GM21786 (cell line): ENCODE measurements around the gene RAVER1.
"Not testable (repeated sequence)": the region's sequence is repeated elsewhere in the genome, so short reads cannot be mapped to it uniquely, and the experiment has no call there.

ENCODE experiments used
- ATAC-seq: cut with Tn5 transposase; IDR thresholded peaks from one replicate; pipeline ENCODE4 v1.9.1; 2021; ENCODE audit not compliant: unreplicated experiment

The RAVER1 gene, protein sequence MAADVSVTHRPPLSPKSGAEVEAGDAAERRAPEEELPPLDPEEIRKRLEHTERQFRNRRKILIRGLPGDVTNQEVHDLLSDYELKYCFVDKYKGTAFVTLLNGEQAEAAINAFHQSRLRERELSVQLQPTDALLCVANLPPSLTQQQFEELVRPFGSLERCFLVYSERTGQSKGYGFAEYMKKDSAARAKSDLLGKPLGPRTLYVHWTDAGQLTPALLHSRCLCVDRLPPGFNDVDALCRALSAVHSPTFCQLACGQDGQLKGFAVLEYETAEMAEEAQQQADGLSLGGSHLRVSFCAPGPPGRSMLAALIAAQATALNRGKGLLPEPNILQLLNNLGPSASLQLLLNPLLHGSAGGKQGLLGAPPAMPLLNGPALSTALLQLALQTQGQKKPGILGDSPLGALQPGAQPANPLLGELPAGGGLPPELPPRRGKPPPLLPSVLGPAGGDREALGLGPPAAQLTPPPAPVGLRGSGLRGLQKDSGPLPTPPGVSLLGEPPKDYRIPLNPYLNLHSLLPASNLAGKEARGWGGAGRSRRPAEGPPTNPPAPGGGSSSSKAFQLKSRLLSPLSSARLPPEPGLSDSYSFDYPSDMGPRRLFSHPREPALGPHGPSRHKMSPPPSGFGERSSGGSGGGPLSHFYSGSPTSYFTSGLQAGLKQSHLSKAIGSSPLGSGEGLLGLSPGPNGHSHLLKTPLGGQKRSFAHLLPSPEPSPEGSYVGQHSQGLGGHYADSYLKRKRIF

DNA sequence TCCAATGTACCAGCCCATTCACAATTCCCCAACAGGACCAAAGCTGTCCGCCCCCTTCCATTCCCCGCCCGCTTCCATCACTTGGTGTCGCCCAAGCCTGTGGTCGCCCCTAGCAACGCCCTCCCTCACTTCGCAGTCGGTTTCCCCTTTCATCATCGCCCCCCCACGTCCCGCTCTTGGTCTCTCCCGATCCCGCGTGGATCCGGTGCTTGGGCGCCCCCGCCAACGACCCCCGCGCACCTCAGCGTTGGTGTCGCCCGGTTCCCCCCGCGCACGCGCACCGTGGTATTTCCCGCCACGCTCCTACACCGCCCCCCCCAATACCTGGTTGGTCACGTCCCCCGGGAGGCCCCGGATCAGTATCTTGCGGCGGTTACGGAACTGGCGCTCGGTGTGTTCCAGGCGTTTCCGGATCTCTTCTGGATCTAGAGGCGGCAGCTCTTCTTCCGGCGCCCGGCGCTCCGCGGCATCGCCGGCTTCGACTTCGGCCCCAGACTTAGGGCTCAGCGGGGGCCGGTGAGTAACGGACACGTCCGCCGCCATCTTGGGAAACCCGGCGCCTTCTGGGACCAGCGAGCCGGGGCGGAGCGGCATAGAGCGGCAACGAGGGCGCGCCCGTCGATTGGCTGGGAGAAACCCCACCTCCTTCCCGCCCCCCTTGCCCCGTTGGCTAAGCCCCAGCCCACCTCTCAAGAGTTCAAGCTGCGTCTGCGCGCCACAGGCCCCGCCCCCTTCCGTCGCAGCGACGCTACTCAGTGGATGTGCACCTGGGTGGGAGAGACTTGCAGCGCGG lies at the start of gene RAVER1:
TSS of gene RAVER1 (minus strand) at position 565 of the 793 bp plus-strand sequence. CDS start at position 543, 22 bp downstream.
- peak; percentile 86 for ATAC-seq

DNA sequence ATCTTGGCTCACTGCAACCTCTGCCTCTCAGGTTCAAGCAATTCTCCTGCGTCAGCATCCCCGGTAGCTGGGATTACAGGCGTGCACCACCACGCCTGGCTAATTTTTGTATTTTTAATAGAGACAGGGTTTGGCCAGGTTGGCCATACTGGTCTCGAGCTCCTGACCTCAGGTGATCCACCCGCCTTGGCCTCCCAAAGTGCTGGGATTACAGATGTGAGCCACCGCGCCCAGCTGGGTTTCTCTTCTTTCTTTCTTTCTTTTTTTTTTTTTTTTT lies 49.8 kb upstream of the RAVER1 start:
- ATAC-seq = not testable (repeated sequence)

DNA sequence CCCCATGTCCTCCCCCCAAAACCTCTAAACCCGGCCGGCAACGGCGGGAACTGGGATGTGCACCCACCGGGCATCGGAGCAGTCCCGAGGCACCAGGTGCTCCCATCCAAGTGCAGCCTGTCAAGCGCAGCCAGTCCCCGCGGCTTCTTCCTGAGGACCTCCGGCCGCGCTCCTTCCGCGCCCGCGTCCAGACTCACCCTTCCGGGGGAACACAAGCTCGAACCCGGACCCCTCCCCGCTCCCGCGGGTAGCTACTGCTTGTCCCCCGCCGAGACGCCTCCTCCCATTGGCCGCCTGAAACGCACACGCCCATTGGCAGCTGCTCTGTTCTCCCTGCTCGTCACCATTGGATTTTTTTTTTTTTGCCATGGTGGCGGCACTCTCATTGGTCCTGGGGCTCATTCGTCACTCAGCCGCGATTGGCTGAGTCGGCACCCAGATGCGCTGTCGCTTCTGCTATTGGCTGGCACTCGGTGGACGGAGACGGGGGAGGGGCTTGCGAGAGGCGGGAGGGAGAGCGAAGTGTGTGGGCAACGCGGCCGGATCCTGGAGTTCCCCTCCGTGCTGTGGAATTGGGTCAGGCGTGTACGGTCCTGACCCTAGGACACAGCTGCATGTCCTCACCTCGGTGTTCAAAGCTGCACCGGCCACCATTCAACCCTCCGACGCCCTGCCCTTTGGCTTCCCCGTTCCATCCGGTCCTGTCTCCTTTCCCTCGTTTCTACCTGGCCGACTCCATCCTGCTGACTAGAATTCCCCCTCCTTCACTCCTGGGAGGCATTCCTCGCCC lies 47.2 kb upstream of the RAVER1 start, which contains the start of gene TYK2:
TSS of gene TYK2 (minus strand) at position 260 of the 790 bp plus-strand sequence. CDS start 2,166 bp downstream, outside the sequence.
- ATAC-seq = peak; percentile 92

DNA sequence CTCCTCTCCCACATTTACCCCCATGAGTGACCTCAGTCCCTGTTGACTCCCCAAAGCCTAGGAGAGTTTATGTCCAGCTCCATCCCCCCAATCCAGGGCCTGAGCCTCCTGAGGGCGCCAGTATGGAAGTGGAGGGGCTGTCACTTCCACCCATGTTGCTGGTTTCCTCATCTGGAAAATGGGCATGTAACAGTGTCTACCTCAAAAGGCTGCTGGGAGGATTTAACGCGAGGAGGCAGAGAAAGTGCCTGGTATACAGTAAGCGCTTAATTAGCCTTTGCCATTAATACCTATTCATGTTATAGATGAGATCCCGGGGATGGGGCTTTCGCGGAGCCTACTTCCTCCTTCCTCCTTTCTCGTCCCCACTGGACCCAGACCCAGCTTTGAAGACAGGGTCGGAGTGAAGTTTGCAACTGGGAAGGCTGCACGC lies 46.6 kb upstream of the RAVER1 start:
- no peak for ATAC-seq

DNA sequence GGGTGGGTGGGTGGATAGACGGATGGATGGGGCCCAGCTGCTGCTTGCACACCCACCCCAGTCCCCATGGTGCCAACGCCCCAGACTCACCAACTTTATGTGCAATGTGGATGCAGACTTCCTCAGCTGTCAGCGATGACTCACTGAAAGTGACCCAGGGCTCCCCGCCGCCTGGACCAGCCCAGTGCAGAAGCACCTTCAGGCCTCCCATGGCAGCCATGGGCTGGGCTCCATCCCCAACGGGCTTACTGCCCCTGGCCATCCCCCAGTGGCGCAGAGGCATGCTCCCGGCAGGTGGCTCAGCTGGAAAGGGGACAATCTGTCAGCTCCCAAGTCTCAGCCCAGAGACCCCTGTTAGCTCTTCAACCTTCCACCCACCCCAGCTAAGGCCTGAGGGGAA lies 44.8 kb upstream of the RAVER1 start:
- no peak for ATAC-seq

DNA sequence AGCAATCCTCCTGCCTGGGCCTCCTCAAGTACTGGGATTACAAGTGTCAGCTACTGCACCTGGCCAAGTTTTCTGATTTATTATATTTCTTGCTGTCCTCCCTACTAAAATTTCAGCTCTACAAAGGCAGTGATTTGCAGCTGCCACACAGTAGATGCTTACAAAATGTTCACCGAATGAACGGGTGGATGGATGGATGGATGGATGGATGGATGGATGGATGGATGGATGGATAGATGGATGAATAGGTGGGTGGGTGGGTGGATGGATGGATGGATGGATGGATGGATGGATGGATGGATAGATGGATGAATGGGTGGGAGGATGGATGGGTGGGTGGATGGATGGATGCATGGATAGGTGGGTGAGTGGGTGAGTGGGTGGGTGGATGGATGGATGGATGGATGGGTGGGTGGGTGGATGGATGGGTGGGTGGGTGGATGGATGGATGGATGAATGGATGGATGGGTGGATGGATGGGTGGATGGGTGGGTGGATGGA lies 43.9 kb upstream of the RAVER1 start:
- not testable (repeated sequence) for ATAC-seq

DNA sequence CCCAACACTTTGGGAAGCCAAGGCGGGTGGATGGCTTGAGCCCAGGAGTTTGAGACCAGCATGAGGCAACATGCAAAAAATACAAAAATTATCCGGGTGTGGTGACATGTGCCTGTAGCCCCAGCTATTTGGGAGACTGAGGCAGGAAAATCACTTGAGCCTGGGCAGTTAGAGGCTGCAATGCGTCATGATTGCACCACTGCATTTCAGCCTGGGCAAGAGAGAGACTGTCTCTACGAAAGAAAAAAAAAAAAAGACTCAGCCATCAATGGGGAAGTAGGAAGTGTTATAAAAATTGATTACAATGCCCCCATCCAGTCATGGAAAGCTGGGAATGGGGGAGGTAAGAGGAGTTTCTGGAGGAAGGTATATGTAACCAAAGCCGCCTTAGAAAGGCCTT lies 41.6 kb upstream of the RAVER1 start:
- no peak for ATAC-seq

DNA sequence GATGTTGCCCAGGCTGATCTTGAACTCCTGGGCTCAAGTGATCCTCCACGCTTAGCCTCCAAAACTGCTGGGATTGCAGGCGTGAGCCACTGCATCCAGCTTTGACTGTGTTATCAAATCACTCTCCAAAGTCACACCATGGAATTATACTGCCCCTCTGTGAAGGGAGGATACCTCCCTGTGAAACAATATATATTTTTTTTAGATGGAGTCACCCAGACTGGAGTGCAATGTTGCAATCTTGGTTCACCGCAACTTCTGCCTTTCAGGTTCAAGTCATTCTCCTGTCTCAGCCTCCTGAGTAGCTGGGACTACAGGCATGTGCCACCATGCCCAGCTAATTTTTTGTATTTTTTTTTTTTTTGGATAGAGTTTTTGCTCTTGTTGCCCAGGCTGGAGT lies 39.4 kb upstream of the RAVER1 start:
- ATAC-seq = no peak

DNA sequence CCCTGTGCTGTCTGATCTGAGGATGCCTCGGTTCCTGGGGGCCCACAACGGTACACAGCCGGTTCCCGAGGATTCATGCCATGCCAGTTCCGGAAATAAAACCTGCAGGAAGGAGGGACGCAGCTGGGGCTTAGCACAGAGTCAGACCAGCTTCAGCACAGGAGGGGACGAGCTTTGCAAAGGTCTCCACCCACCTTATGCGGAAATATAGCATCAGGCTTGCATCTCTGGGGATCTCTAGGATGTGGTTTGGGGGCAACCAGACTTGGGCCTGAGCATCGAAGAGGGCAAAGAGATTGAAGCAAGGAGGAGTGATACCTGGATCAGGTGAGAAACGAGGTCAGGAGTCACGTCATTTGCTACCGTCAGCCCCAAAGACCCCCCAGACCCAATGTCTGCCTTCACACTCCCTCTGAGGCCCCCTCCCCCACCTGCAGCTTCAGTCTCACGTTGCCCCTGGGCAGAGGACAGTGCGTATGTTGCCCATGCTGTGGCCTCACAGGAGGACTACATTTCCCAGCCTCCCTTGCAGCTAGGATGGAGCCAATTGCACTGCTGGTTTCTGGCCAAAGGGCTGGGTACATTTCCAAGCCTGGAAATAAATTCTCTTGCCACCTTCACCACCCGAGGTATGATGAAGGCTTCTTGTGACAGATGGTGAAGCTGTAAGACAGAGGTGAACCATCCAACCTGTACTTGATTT lies 34.9 kb upstream of the RAVER1 start:
- no peak for ATAC-seq

DNA sequence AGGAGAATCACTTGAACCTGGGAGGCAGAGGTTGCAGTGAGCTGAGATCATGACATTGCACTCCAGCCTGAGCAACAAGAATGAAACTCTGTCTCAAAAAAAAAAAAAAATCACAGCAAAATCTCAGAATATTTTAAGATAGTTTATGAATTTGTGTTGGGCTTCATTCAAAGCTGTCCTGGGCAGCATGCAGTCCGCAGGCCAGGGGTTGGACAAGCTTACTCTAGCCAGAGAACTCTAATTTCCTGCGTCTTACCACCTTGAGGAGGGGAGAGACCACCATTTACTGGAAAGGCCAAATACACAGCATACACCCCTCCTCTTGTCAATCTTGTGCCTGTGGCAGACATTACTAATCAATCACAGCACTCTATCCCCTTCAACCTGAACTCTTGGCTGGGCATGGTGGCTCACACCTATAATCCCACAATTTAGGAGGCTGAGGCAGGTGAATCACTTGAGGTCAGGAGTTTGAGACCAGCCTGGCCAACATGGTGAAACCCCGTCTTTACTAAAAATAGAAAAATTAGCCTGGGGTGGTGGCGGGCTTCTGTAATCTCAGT lies 33.7 kb upstream of the RAVER1 start:
- ATAC-seq = not testable (repeated sequence)

DNA sequence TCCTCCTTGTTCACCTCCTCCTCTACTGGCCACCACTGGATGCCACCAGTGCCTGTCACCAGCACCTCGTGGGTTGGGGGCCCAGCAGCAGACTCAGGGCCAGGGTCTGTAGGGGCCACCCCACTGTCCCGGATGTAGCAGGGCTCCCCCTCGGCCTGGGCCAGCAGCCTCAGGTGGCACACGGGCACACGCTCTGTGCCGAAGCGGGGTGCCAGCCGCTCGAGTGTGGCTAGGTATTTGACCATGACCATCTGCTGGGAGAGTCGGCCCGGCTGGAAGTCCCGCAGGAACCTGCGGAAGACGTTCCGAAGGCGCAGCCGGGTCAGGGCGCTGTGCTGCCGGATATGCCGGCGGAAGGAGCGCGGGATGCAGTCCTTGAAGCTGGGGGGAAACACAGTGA lies 32.2 kb upstream of the RAVER1 start:
- ATAC-seq = no peak

DNA sequence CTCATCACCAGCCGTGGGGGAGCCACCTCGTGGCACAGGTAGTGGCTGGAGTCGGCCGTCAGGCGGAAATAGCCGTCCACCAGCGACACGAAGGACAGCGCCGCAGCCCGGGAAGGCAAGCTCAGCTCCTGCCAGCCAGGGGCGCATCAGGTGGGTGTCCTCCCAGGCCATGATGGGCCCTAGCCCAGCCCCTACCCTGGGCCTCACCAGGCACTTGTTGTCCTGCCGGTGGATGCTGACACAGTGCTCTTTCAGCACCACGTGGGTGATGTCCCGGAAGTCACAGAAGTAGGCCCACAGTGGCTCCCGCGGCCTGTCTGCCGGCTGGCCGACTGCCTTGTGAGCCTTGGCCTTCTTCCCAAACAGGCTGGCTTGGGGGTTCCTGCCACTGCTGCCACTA lies 31.3 kb upstream of the RAVER1 start:
- ATAC-seq = no peak

DNA sequence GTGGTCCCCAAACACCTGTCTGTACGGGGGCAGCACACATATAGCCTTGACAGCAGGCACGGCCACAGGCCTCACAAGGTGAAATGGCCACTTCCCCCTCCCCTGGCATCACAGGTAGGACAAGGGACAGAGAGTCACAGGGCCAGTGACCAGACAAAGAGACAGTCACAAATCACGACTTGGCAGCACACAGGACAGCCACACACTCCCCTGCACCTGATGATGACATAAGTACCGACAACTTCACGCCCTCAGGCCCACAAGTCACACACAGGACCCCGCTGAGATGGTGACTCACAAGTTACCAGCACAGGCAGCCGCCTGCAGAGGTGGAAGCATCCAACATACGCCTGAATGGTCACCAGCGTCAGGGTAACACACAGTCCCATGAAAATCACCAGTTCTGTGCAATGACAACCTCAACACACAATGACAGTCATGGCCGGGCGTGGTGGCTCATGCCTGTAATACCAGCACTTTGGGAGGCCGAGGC lies 30.5 kb upstream of the RAVER1 start:
- no peak for ATAC-seq

DNA sequence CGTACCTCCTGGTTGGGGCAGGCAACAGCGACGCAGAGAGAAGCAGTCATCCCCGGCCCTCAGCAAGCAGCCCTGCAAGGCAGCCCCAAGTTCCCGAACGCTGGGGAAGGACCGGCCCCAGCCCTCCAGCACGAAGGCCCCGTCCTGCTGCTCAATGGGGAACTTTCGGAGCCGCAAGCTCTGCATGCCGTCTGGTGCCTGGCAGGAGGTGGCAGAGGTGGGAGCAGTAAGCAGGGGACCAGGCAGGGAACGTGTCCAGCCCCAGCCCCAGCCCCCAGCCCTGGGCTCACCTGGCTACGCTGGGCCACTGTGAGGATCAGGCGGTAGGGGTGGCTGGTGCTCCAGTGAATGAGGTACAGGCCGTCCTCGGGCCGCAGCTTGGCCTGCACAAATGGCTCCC lies 28.9 kb upstream of the RAVER1 start:
- ATAC-seq = no peak

DNA sequence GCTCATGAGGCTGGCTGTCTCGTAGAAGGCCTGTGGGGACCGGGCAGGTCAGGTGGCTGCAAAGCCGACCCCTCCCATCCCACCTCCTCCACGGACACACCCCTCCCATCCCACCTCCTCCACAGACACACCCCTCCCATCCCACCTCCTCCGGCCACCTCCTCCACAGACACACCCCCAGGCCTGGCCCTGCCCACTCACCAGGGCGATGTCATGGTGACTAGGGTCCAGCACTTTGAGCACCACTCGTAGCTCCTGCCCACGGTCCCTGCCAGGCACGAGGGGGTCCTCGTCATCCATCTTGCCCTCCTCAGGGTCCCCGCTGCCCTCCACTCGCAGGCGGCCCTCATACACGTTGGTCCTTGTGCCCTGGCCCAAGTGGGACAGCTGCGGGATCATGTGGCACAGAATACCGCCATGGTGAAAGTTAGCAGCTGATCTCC lies 28.3 kb upstream of the RAVER1 start:
- ATAC-seq = no peak

DNA sequence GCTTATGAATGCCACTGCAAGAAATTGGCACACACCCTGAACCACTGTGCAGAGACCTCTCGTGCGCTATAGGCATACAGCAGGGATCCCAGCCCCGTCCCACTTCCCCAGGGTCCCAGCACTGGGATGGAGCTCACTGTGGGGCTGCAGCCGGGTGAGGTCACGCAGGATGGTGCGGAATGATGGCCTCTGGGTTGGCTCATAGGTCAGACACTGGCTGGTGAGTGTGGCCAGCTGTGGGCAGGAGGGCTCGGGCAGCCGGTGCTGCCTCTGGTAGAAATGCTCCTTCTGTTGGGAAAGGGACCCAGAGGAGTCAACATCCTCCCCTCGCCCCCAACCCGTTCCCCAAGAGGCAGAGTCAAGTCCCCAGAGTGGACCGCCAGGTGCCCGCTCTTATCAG lies 23.1 kb upstream of the RAVER1 start:
- no peak for ATAC-seq

DNA sequence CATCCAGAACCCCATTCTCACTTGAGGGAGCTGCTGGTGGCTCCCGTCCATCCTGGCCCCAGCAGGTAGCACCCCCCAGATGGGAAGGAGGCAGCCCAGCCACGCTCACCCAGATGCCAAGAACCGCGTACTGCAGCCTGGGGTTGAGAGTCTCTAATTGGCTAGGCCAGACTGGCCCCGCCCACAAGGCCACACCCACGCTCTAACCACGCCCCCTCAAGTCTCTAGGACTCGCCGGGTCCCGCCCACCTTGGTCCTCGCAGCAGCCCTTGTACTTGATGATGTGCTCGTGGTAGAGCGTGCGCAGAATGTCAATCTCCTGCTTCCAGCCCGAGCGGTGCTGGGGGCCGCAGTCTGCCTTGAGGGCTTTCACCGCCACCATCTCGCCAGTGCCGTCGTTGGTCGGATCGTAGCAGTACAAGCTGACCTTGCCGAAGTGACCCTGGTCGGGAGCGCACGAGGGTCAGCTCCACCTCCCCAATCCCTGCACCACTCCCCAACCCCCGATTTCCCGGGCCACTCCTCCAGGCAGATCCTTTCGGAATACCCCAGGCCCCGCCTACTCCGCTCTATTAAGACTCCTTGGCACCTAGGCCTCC lies 20.6 kb upstream of the RAVER1 start:
- ATAC-seq = no peak

DNA sequence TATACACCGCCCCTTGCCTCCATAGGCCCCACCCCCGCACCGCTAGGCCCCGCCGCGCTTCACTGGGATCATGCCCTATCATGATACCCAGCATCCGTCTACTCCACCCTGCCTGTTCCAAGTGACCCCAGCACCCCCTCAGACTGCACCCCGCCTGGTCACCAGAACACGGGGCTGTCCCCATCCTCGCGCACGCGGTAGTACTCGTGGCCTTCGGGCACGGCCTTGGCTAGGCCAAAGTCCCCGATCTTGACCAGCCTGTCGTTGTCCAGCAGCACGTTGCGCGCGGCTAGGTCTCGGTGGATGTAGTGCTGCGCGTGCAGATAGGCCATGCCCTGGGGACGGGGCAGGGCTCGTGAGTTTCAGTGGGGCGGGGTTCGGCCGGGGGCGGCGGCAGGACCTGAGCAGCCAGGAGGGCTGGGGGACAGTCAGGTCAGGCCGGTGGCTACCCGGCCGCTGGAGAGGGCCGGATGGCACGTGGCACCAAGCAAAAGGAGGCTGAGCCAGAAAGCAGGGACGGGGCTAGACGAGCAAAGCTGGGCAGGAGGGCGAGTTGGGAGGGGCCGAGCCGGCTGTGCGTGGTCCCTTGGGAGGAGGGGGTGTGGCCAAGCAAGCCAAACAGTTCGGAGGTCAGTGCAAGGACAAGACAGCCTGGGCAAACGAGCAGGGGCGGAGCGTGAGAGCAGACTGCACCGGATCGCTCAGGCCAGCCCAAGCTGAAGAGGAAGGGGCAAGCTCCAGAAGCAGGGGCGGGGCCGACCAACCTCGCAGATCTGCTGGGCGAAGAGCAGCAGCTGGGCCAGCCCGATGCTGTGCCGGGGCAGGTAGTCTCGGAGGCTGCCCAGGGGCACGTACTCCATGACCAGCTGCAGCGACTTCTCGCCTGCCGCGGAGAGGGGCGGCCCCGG lies 19.7 kb upstream of the RAVER1 start:
- ATAC-seq = no peak
